ENCODE measurements around the gene TERB2. TPM values are rescaled to one million over a fixed set of nuclear protein-coding genes. Genes with fewer than 3 reads are reported as not detected.
"Not testable (repeated sequence)": the region's sequence is repeated elsewhere in the genome, so short reads cannot be mapped to it uniquely, and the experiment has no call there.

Gene TERB2
- total RNA-seq, 1 experiment from 2014 or later = not detected

GRCh38 chr15:44979617-44980339, 23.3 kb downstream of the TERB2 start:
- intact Hi-C loops (cut with micrococcal nuclease; ENCODE audit: unreplicated experiment) = not testable (repeated sequence)

GRCh38 chr15:44984144-44984543, 27.7 kb downstream of the TERB2 start:
- intact Hi-C loops (cut with micrococcal nuclease; ENCODE audit: unreplicated experiment); CTCF ChIA-PET; H3K4me3 Mint-ChIP-seq (ENCODE audit: low read depth, unreplicated experiment); H3K9me3 Mint-ChIP-seq (ENCODE audit: low read depth, unreplicated experiment); H3K27ac Mint-ChIP-seq (ENCODE audit: unreplicated experiment); BruUV-seq (replicated peaks); H3K36me3 Mint-ChIP-seq (ENCODE audit: insufficient read depth, unreplicated experiment); DNase-seq; H3K4me1 Mint-ChIP-seq (ENCODE audit: low read depth, unreplicated experiment): not testable (repeated sequence)
- H3K27me3 Mint-ChIP-seq (ENCODE audit: unreplicated experiment) = peaks cover 25% of the 10 kb centered on the region

More at GRCh38 chr15:44979617-44980339, 23.3 kb downstream of the TERB2 start:
- H3K36me3 Mint-ChIP-seq (ENCODE audit: insufficient read depth, unreplicated experiment); H3K27ac Mint-ChIP-seq (ENCODE audit: unreplicated experiment); H3K27me3 Mint-ChIP-seq (ENCODE audit: unreplicated experiment); H3K9me3 Mint-ChIP-seq (ENCODE audit: low read depth, unreplicated experiment); BruUV-seq (replicated peaks); DNase-seq; H3K4me1 Mint-ChIP-seq (ENCODE audit: low read depth, unreplicated experiment); H3K4me3 Mint-ChIP-seq (ENCODE audit: low read depth, unreplicated experiment): not testable (repeated sequence)
- CTCF ChIA-PET = interaction anchor here (1.2 kb wide), 1 partner anchor 138 kb away, joined by 3 read pairs; no protein-coding TSS in a partner anchor

GRCh38 chr15:44986346-44987055, 30.0 kb downstream of the TERB2 start:
- DNase-seq; intact Hi-C loops (cut with micrococcal nuclease; ENCODE audit: unreplicated experiment); H3K4me3 Mint-ChIP-seq (ENCODE audit: low read depth, unreplicated experiment); BruUV-seq (replicated peaks); H3K36me3 Mint-ChIP-seq (ENCODE audit: insufficient read depth, unreplicated experiment); CTCF ChIA-PET; H3K9me3 Mint-ChIP-seq (ENCODE audit: low read depth, unreplicated experiment); H3K4me1 Mint-ChIP-seq (ENCODE audit: low read depth, unreplicated experiment); H3K27ac Mint-ChIP-seq (ENCODE audit: unreplicated experiment): not testable (repeated sequence)
- peaks cover 34% of the 10 kb centered on the region for H3K27me3 Mint-ChIP-seq (ENCODE audit: unreplicated experiment)

- intact Hi-C loops (cut with micrococcal nuclease; ENCODE audit: unreplicated experiment) = not testable (repeated sequence)
Measured at GRCh38 chr15:44987711-44988110, 31.2 kb downstream of the TERB2 start.

GRCh38 chr15:44988184-44988869, 31.8 kb downstream of the TERB2 start:
- H3K27ac Mint-ChIP-seq (ENCODE audit: unreplicated experiment); H3K9me3 Mint-ChIP-seq (ENCODE audit: low read depth, unreplicated experiment); H3K36me3 Mint-ChIP-seq (ENCODE audit: insufficient read depth, unreplicated experiment); DNase-seq; H3K4me1 Mint-ChIP-seq (ENCODE audit: low read depth, unreplicated experiment); BruUV-seq (replicated peaks); H3K4me3 Mint-ChIP-seq (ENCODE audit: low read depth, unreplicated experiment); intact Hi-C loops (cut with micrococcal nuclease; ENCODE audit: unreplicated experiment); CTCF ChIA-PET: not testable (repeated sequence)
- H3K27me3 Mint-ChIP-seq (ENCODE audit: unreplicated experiment) = peaks cover 52% of the 10 kb centered on the region

More at GRCh38 chr15:44987711-44988110, 31.2 kb downstream of the TERB2 start:
- H3K4me3 Mint-ChIP-seq (ENCODE audit: low read depth, unreplicated experiment); CTCF ChIA-PET; H3K27ac Mint-ChIP-seq (ENCODE audit: unreplicated experiment); H3K9me3 Mint-ChIP-seq (ENCODE audit: low read depth, unreplicated experiment); H3K36me3 Mint-ChIP-seq (ENCODE audit: insufficient read depth, unreplicated experiment); H3K4me1 Mint-ChIP-seq (ENCODE audit: low read depth, unreplicated experiment); BruUV-seq (replicated peaks); DNase-seq: not testable (repeated sequence)
- H3K27me3 Mint-ChIP-seq (ENCODE audit: unreplicated experiment) = peaks cover 46% of the 10 kb centered on the region

- H3K9me3 Mint-ChIP-seq (ENCODE audit: low read depth, unreplicated experiment); intact Hi-C loops (cut with micrococcal nuclease; ENCODE audit: unreplicated experiment); H3K36me3 Mint-ChIP-seq (ENCODE audit: insufficient read depth, unreplicated experiment); DNase-seq; CTCF ChIA-PET; H3K4me1 Mint-ChIP-seq (ENCODE audit: low read depth, unreplicated experiment); H3K4me3 Mint-ChIP-seq (ENCODE audit: low read depth, unreplicated experiment); H3K27ac Mint-ChIP-seq (ENCODE audit: unreplicated experiment); BruUV-seq (replicated peaks): not testable (repeated sequence)
- H3K27me3 Mint-ChIP-seq (ENCODE audit: unreplicated experiment) = peaks cover 57% of the 10 kb centered on the region
Measured at GRCh38 chr15:44988870-44989219, 32.4 kb downstream of the TERB2 start.

- intact Hi-C loops (cut with micrococcal nuclease; ENCODE audit: unreplicated experiment) = not testable (repeated sequence)
Measured at GRCh38 chr15:44997632-44998031, 41.1 kb downstream of the TERB2 start.

More at GRCh38 chr15:44997632-44998031, 41.1 kb downstream of the TERB2 start:
- H3K9me3 Mint-ChIP-seq (ENCODE audit: low read depth, unreplicated experiment); H3K4me3 Mint-ChIP-seq (ENCODE audit: low read depth, unreplicated experiment); H3K4me1 Mint-ChIP-seq (ENCODE audit: low read depth, unreplicated experiment); BruUV-seq (replicated peaks); CTCF ChIA-PET; H3K36me3 Mint-ChIP-seq (ENCODE audit: insufficient read depth, unreplicated experiment); DNase-seq; H3K27ac Mint-ChIP-seq (ENCODE audit: unreplicated experiment): not testable (repeated sequence)
- peaks cover 73% of the 10 kb centered on the region for H3K27me3 Mint-ChIP-seq (ENCODE audit: unreplicated experiment)
